GM12878 (cell line): ENCODE results near the gene FLNC. TPM values are rescaled to one million over a fixed set of nuclear protein-coding genes. Genes with fewer than 3 reads are reported as not detected.

ENCODE experiments used
- ATAC-seq: fragments of 200-7000 bp; cut with Tn5 transposase; 3 replicates; pipeline ENCODE4 v1.9.1; 2020; ENCODE audit warnings: mild to moderate bottlenecking, moderate library complexity
- BruUV-seq: library from RNA; stranded (reverse); fragments of 400-500 nt; replicated peaks from 2 replicates; lab custom pipeline; 2021; lab: Mats Ljungman, UMichigan
- CTCF ChIA-PET: fragments of 300-600 bp; sonication (Branson Sonifier 250); formaldehyde crosslinking; extraction: SDS; loops from one replicate; lab custom pipeline; 2021; ENCODE audit warnings: inconsistent platforms; lab: Yijun Ruan, JAX
- POLR2A ChIA-PET: fragments of 350-600 bp; formaldehyde crosslinking; extraction: SDS; loops from one replicate; lab custom pipeline; 2021; ENCODE audit warnings: inconsistent platforms; lab: Charles Lee
- RAD21 ChIA-PET: fragments of 300-600 bp; sonication (Branson Sonifier 250); formaldehyde crosslinking; loops from one replicate; lab custom pipeline; 2023; ENCODE audit warnings: antibody characterized with exemption; ENCODE audit not compliant: unreplicated experiment; lab: Charles Lee
- SMC1A ChIA-PET: fragments of 300-600 bp; sonication (Branson Sonifier 250); formaldehyde crosslinking; loops from one replicate; lab custom pipeline; 2023; ENCODE audit not compliant: unreplicated experiment, uncharacterized antibody; lab: Charles Lee
- DNase-seq: peaks from one replicate; pipeline ENCODE4 v3.0.0-alpha.2; 2011; ENCODE audit warnings: low read depth, low spot score
- FAIRE-seq: peaks from 3 replicates; lab custom pipeline; 2011; peaks lifted over from hg19 to GRCh38; lab: Jason Lieb, UNC
- H2AFZ ChIP-seq: 2 replicates; pipeline ENCODE4 v1.6.0; 2011; ENCODE audit warnings: low read depth, low read length, control low read depth; ENCODE audit not compliant: control insufficient read depth
- H3K27ac ChIP-seq: 2 replicates; pipeline ENCODE4 v1.5.1; 2011; ENCODE audit warnings: control low read depth; ENCODE audit not compliant: control insufficient read depth, insufficient read depth
- H3K27me3 ChIP-seq, 2 experiments: replicated peaks in 1 of 2; 2 replicates each; pipeline versions ENCODE4 v1.6.0 to v1.6.1; 2011; ENCODE audit warnings: low read length in 1 of 2; ENCODE audit not compliant: control insufficient read depth in 2 of 2, insufficient read depth in 2 of 2
- H3K36me3 ChIP-seq, 2 experiments: 2 replicates each; pipeline ENCODE4 v1.5.1; 2011; ENCODE audit warnings: low read length in 1 of 2; ENCODE audit not compliant: control insufficient read depth in 2 of 2, insufficient read depth in 2 of 2
- H3K4me1 ChIP-seq: 2 replicates; pipeline ENCODE4 v1.6.1; 2011; ENCODE audit warnings: mild to moderate bottlenecking, low read length, moderate library complexity, mixed read lengths; ENCODE audit not compliant: control insufficient read depth, insufficient read depth
- H3K4me2 ChIP-seq: 2 replicates; pipeline ENCODE4 v1.6.0; 2011; ENCODE audit warnings: control low read depth; ENCODE audit not compliant: control insufficient read depth, insufficient read depth
- H3K4me3 ChIP-seq: fragments of 200-600 bp; sonication (generic); 2 replicates; pipeline ENCODE4 v1.5.1; 2016
- H3K79me2 ChIP-seq: 2 replicates; pipeline ENCODE4 v1.6.0; 2011; ENCODE audit warnings: low read length; ENCODE audit not compliant: control insufficient read depth, insufficient read depth
- H3K9ac ChIP-seq: 2 replicates; pipeline ENCODE4 v1.8.0; 2011; ENCODE audit warnings: low read length, control low read depth, mixed read lengths; ENCODE audit not compliant: control insufficient read depth, insufficient read depth
- H3K9me3 ChIP-seq: replicated peaks from 3 replicates; pipeline ENCODE4 v1.5.1; 2011; ENCODE audit warnings: mild to moderate bottlenecking, low read length; ENCODE audit not compliant: control insufficient read depth, insufficient read depth
- H4K20me1 ChIP-seq: 2 replicates; pipeline ENCODE4 v1.6.0; 2011; ENCODE audit not compliant: control insufficient read depth, insufficient read depth
- BMI1 ChIP-seq: fragments of 450-650 bp; IDR thresholded peaks from 2 replicates; pipeline ENCODE4 v1.6.1; 2016; ENCODE audit warnings: mild to moderate bottlenecking, moderate library complexity, borderline replicate concordance
- ESRRA ChIP-seq: IDR thresholded peaks from 2 replicates; pipeline ENCODE4 v1.6.1; 2012; ENCODE audit warnings: mild to moderate bottlenecking, low read length, improper control_type of control experiment
- KDM1A ChIP-seq: fragments of 200-600 bp; sonication (generic); IDR thresholded peaks from 2 replicates; pipeline ENCODE4 v1.6.1; 2016; ENCODE audit warnings: borderline replicate concordance
- KLF5 ChIP-seq: fragments of 450-650 bp; IDR thresholded peaks from 2 replicates; pipeline ENCODE4 v1.6.1; 2014; ENCODE audit warnings: mild to moderate bottlenecking; ENCODE audit not compliant: partially characterized antibody
- NR2C2 ChIP-seq: IDR thresholded peaks from 2 replicates; pipeline ENCODE4 v1.6.1; 2011; ENCODE audit warnings: borderline replicate concordance, low read depth; ENCODE audit not compliant: control insufficient read depth, insufficient read length
- PAX5 ChIP-seq: IDR thresholded peaks from 2 replicates; pipeline ENCODE4 v1.6.1; 2011; ENCODE audit warnings: low read depth, low read length, borderline replicate concordance
- PKNOX1 ChIP-seq: fragments of 450-650 bp; IDR thresholded peaks from 2 replicates; pipeline ENCODE4 v1.6.1; 2016; ENCODE audit warnings: mild to moderate bottlenecking
- RUNX3 ChIP-seq: IDR thresholded peaks from 2 replicates; pipeline ENCODE4 v1.6.1; 2012; ENCODE audit warnings: low read length, inconsistent platforms
- SMAD1 ChIP-seq: fragments of 450-650 bp; IDR thresholded peaks from 2 replicates; pipeline ENCODE4 v1.6.1; 2018; ENCODE audit warnings: mild to moderate bottlenecking, low read depth; ENCODE audit not compliant: partially characterized antibody
- SREBF1 ChIP-seq: IDR thresholded peaks from 2 replicates; pipeline ENCODE4 v1.6.1; 2012; ENCODE audit warnings: mild to moderate bottlenecking, low read length
- SREBF2 ChIP-seq: IDR thresholded peaks from 2 replicates; pipeline ENCODE4 v1.6.1; 2012; ENCODE audit warnings: mild to moderate bottlenecking, low read length
- WGBS: methylation state at CpG from one replicate; pipeline ENCODE4 v1.1.6; 2016; ENCODE audit warnings: low lambda C conversion rate; ENCODE audit not compliant: insufficient replicate concordance, insufficient coverage; ENCODE audit errors: missing lambda C conversion rate; 5-methylcytosine and 5-hydroxymethylcytosine counted together
- in situ Hi-C: fragments of 300-500 bp; cut with MboI; formaldehyde crosslinking; loops from 9 replicates; pipeline ENCODE4 v1.14.3; 2018; ENCODE audit warnings: mixed read lengths
- intact Hi-C: fragments of 100-400 bp; cut with micrococcal nuclease; formaldehyde crosslinking; loops from one replicate; pipeline ENCODE4 v1.14.2; 2022; ENCODE audit not compliant: unreplicated experiment
- polyA plus RNA-seq, 11 experiments: library from polyadenylated mRNA; depleted of rRNA in 4 of 11; unstranded in 6 of 11; stranded (reverse) in 5 of 11; fragments of >200 nt; fragmentation: Nextera tagmentation in 4 of 11; fragmentation: Illumina TruSeq in 1 of 11; extraction: Ambion mirVana in 4 of 11; extraction: Trizol in 1 of 11; gene quantifications; 1 replicate in 1 of 11; 2 replicates in 10 of 11; pipeline versions ENCODE4 v1.2.1 to v1.2.3, GENCODE V29; 2011 to 2016; ENCODE audit warnings: inconsistent platforms in 2 of 11, missing spikeins in 2 of 11, low read depth in 1 of 11
- total RNA-seq, 4 experiments: library from RNA; depleted of rRNA in 3 of 4; stranded (reverse); fragments of >200 nt in 3 of 4; fragmentation: Illumina TruSeq in 1 of 4; extraction: Trizol in 1 of 4; gene quantifications; 2 replicates each; pipeline versions ENCODE4 v1.2.1 to v1.2.3, GENCODE V29; 2013 to 2021

Gene FLNC
- total and polyA plus RNA-seq, 10 of the 15 experiments (the other 5 are each of a cell fraction or from before 2014, with no cell fraction given) = 0.01 to 0.21 (median 0.06) TPM; not detected in 3

DNA sequence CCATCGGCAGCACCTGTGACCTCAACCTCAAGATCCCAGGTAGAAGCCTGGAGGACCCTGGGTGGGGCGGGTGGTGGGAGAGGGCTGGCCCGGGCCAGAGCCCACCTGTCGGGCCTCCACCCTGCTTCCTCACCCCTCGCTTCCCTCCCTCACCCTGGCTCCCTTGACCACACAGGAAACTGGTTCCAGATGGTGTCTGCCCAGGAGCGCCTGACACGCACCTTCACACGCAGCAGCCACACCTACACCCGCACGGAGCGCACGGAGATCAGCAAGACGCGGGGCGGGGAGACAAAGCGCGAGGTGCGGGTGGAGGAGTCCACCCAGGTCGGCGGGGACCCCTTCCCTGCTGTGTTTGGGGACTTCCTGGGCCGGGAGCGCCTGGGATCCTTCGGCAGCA lies 23.6 kb downstream of the FLNC start:
- WGBS = 63% methylated on average over 23 of the region's 23 CpGs
- H3K27me3 ChIP-seq = no peaks in the 10 kb centered on the region
- no peaks in the 10 kb centered on the region for H3K79me2 ChIP-seq
- H3K4me1 ChIP-seq = no peaks in the 10 kb centered on the region
- ATAC-seq = no peak
- no peak overlapping the region for H3K27ac ChIP-seq
- H3K36me3 ChIP-seq = no peaks in the 10 kb centered on the region
- no peak overlapping the region for H3K4me2 ChIP-seq
- no peak overlapping the region for H3K9ac ChIP-seq
- H3K9me3 ChIP-seq = no peaks in the 10 kb centered on the region
- ChIA-PET CTCF (no interaction called here), SMC1A (no interaction called here), RAD21 (no interaction called here), POLR2A (no interaction called here)
- no peak overlapping the region for H3K4me3 ChIP-seq
- no TSS peak for BruUV-seq
- DNase-seq = no peak
- no peak overlapping the region for H2AFZ ChIP-seq
- FAIRE-seq = no peak
- in situ Hi-C loops (no loop called here), intact Hi-C loops (no loop called here)
- TF ChIP-seq PAX5 (no peak), NR2C2 (no peak), SMAD1 (no peak), BMI1 (no peak), SREBF1 (no peak), SREBF2 (no peak), ESRRA (no peak), PKNOX1 (no peak), KLF5 (no peak), KDM1A (no peak), RUNX3 (no peak)
- H4K20me1 ChIP-seq = no peaks in the 10 kb centered on the region
